Activated naive CD4-positive, alpha-beta T cell treated with anti-CD3 and anti-CD28 coated beads, Interleukin-2, amount 50 U/mL, for 72 hours (primary cell): ENCODE data around the gene GFRA4. TPM values are rescaled to one million over a fixed set of nuclear protein-coding genes. Genes with fewer than 3 reads are reported as not detected.

Source experiments
- ATAC-seq, 2 donors: fragments of 150-1000 bp; cut with Tn5 transposase; 2 replicates each; pipeline ENCODE4 v1.10.0; 2021; ENCODE audit warnings: mild to moderate bottlenecking in 2 of 2, moderate library complexity in 2 of 2
- DNase-seq, 2 donors: peaks; one replicate each; pipeline ENCODE4 v3.0.0; 2021 to 2022; ENCODE audit warnings: low spot score in 2 of 2
- H3K27ac Mint-ChIP-seq, 2 donors: one replicate each; pipeline ENCODE4 v1.8.0; 2022; ENCODE audit warnings: mild to moderate bottlenecking in 2 of 2, mixed read lengths in 2 of 2
- H3K36me3 Mint-ChIP-seq, 2 donors: one replicate each; pipeline ENCODE4 v1.8.0; 2022; ENCODE audit warnings: mixed read lengths in 2 of 2
- H3K9me3 Mint-ChIP-seq, 2 donors: one replicate each; pipeline ENCODE4 v1.8.0; 2022; ENCODE audit warnings: mixed read lengths in 2 of 2
- total RNA-seq, 2 donors: library from RNA; stranded (reverse); gene quantifications; one replicate each; pipeline ENCODE4 v1.2.3, GENCODE V29; 2022

Gene GFRA4
- total RNA-seq, 2 donors from 2014 or later: not detected

- Mint-ChIP-seq H3K9me3 (peaks cover 0 to 5% of the 10 kb centered on the region in 2 donors), H3K27ac (no peak overlapping the region), H3K36me3 (peaks cover 0 to 4% of the 10 kb centered on the region in 2 donors)
- DNase-seq (no peak), ATAC-seq (no peak)
These were observed 14.2 kb downstream of the GFRA4 start for GRCh38 chr20:3648951-3649350.

- DNase-seq: no peak
- ATAC-seq: no peak
- peaks cover 0 to 3% of the 10 kb centered on the region in 2 donors for H3K9me3 Mint-ChIP-seq
- H3K36me3 Mint-ChIP-seq: peaks cover 0 to 3% of the 10 kb centered on the region in 2 donors
- no peak overlapping the region for H3K27ac Mint-ChIP-seq
These were observed 15.7 kb downstream of the GFRA4 start for GRCh38 chr20:3647473-3647872.

- Mint-ChIP-seq H3K27ac (no peak overlapping the region), H3K36me3 (no peaks in the 10 kb centered on the region), H3K9me3 (no peaks in the 10 kb centered on the region)
- DNase-seq: no peak
- ATAC-seq: no peak
These were observed 16.5 kb downstream of the GFRA4 start for GRCh38 chr20:3646651-3647050.

- no peak overlapping the region for H3K27ac Mint-ChIP-seq
- H3K9me3 Mint-ChIP-seq: no peaks in the 10 kb centered on the region
- DNase-seq: no peak
- H3K36me3 Mint-ChIP-seq: no peaks in the 10 kb centered on the region
- ATAC-seq: no peak
These were observed 17.1 kb downstream of the GFRA4 start for GRCh38 chr20:3646067-3646440.

GRCh38 chr20:3645309-3646066, 17.7 kb downstream of the GFRA4 start:
- no peaks in the 10 kb centered on the region for H3K9me3 Mint-ChIP-seq
- no peak overlapping the region for H3K27ac Mint-ChIP-seq
- H3K36me3 Mint-ChIP-seq: no peaks in the 10 kb centered on the region
- DNase-seq: no peak
- ATAC-seq: no peak

GRCh38 chr20:3640259-3640658, 22.9 kb downstream of the GFRA4 start:
- ATAC-seq: no peak
- H3K36me3 Mint-ChIP-seq: no peaks in the 10 kb centered on the region
- DNase-seq: no peak
- H3K27ac Mint-ChIP-seq: no peak overlapping the region
- H3K9me3 Mint-ChIP-seq: no peaks in the 10 kb centered on the region

- H3K36me3 Mint-ChIP-seq: no peaks in the 10 kb centered on the region
- no peak overlapping the region for H3K27ac Mint-ChIP-seq
- H3K9me3 Mint-ChIP-seq: no peaks in the 10 kb centered on the region
- no peak for ATAC-seq
- no peak for DNase-seq
These were observed 27.9 kb downstream of the GFRA4 start for GRCh38 chr20:3635346-3635745.

- Mint-ChIP-seq H3K27ac (no peak overlapping the region), H3K9me3 (no peaks in the 10 kb centered on the region), H3K36me3 (peaks cover 0 to 5% of the 10 kb centered on the region in 2 donors)
- DNase-seq (no peak), ATAC-seq (no peak)
These were observed 29.2 kb downstream of the GFRA4 start for GRCh38 chr20:3633913-3634478.

- Mint-ChIP-seq H3K36me3 (peaks cover 0 to 5% of the 10 kb centered on the region in 2 donors), H3K9me3 (no peaks in the 10 kb centered on the region), H3K27ac (peak overlapping the region in 1 of 2 donors; percentile 18)
- ATAC-seq: no peak
- DNase-seq: no peak
These were observed 30.7 kb downstream of the GFRA4 start for GRCh38 chr20:3632311-3633004.

- ATAC-seq: no peak
- H3K27ac Mint-ChIP-seq: no peak overlapping the region
- H3K9me3 Mint-ChIP-seq: no peaks in the 10 kb centered on the region
- DNase-seq: no peak
- peaks cover 0 to 5% of the 10 kb centered on the region in 2 donors for H3K36me3 Mint-ChIP-seq
These were observed 31.7 kb downstream of the GFRA4 start for GRCh38 chr20:3631534-3631933.

GRCh38 chr20:3630429-3630828, 32.8 kb downstream of the GFRA4 start:
- peaks cover 0 to 5% of the 10 kb centered on the region in 2 donors for H3K36me3 Mint-ChIP-seq
- H3K27ac Mint-ChIP-seq: peak overlapping the region in 1 of 2 donors; percentile 13
- ATAC-seq: no peak
- no peaks in the 10 kb centered on the region for H3K9me3 Mint-ChIP-seq
- DNase-seq: no peak

- no peak for ATAC-seq
- H3K36me3 Mint-ChIP-seq: peaks cover 0 to 5% of the 10 kb centered on the region in 2 donors
- no peak for DNase-seq
- H3K27ac Mint-ChIP-seq: peak overlapping the region in 1 of 2 donors; percentile 13
- no peaks in the 10 kb centered on the region for H3K9me3 Mint-ChIP-seq
These were observed 33.3 kb downstream of the GFRA4 start for GRCh38 chr20:3629893-3630292.

- H3K27ac Mint-ChIP-seq: no peak overlapping the region
- DNase-seq: no peak
- H3K36me3 Mint-ChIP-seq: peaks cover 0 to 5% of the 10 kb centered on the region in 2 donors
- no peak for ATAC-seq
- no peaks in the 10 kb centered on the region for H3K9me3 Mint-ChIP-seq
These were observed 34.5 kb downstream of the GFRA4 start for GRCh38 chr20:3628502-3629314.

- DNase-seq (no peak), ATAC-seq (no peak)
- Mint-ChIP-seq H3K27ac (no peak overlapping the region), H3K9me3 (no peaks in the 10 kb centered on the region), H3K36me3 (peaks cover 0 to 5% of the 10 kb centered on the region in 2 donors)
These were observed 35.7 kb downstream of the GFRA4 start for GRCh38 chr20:3627476-3627875.

GRCh38 chr20:3622406-3622805, 40.8 kb downstream of the GFRA4 start:
- H3K36me3 Mint-ChIP-seq: no peaks in the 10 kb centered on the region
- H3K9me3 Mint-ChIP-seq: no peaks in the 10 kb centered on the region
- no peak overlapping the region for H3K27ac Mint-ChIP-seq
- DNase-seq: no peak
- no peak for ATAC-seq

- DNase-seq: no peak
- Mint-ChIP-seq H3K27ac (peak overlapping the region in 1 of 2 donors; percentile 4), H3K36me3 (no peaks in the 10 kb centered on the region), H3K9me3 (no peaks in the 10 kb centered on the region)
- ATAC-seq: no peak
These were observed 42.1 kb downstream of the GFRA4 start for GRCh38 chr20:3621111-3621510.

GRCh38 chr20:3616250-3616649, 46.9 kb downstream of the GFRA4 start:
- ATAC-seq (no peak), DNase-seq (no peak)
- no peak overlapping the region for H3K27ac Mint-ChIP-seq
- H3K36me3 Mint-ChIP-seq: no peaks in the 10 kb centered on the region
- no peaks in the 10 kb centered on the region for H3K9me3 Mint-ChIP-seq
